ENCODE measurements around the gene ADAMTS17. TPM values are rescaled to one million over a fixed set of nuclear protein-coding genes. Genes with fewer than 3 reads are reported as not detected.

ADAMTS17 gene
- total RNA-seq, 1 experiment from 2014 or later: 4.2 TPM

GRCh38 chr15:100276506-100276905, 65.3 kb downstream of the ADAMTS17 start:
- Histone ChIP-seq H2AFZ (ENCODE audit: low read depth, low read length, poor library complexity, severe bottlenecking) (no peak overlapping the region), H3K9me2 (ENCODE audit: insufficient read depth) (no peaks in the 10 kb centered on the region), H4K20me1 (ENCODE audit: insufficient read depth) (no peaks in the 10 kb centered on the region), H3K79me2 (ENCODE audit: insufficient read depth, low read length) (no peaks in the 10 kb centered on the region), H3K4me3 (replicated peaks in 1 of 2; ENCODE audit: low read depth in 1 of 2, low read length in 2 of 2) (no peak overlapping the region), H3K9ac (ENCODE audit: low read length) (no peak overlapping the region), H3K4me1 (ENCODE audit: control insufficient read depth in 1 of 2, insufficient read depth in 2 of 2, low read length in 2 of 2) (no peaks in the 10 kb centered on the region), H3K9me3 (ENCODE audit: control insufficient read depth in 1 of 2, insufficient read depth in 1 of 2, low read depth in 1 of 2, low read length in 2 of 2) (peaks cover 0 to 3% of the 10 kb centered on the region in 2 experiments; a peak in 1 of 4 replicates), H3K27me3 (ENCODE audit: insufficient read depth, low read length) (no peaks in the 10 kb centered on the region), H3K4me2 (ENCODE audit: low read length) (no peak overlapping the region), H3K36me3 (ENCODE audit: control insufficient read depth in 1 of 2, insufficient read depth in 2 of 2, low read length in 2 of 2) (no peaks in the 10 kb centered on the region), H3K27ac (ENCODE audit: low read depth, low read length) (no peak overlapping the region)
- no TSS peak for BruUV-seq (replicated peaks)
- DNase-seq (ENCODE audit: low read depth, low spot score) (no peak), ATAC-seq (no peak)
- CTCF ChIA-PET: no interaction called here
- intact Hi-C loops (cut with micrococcal nuclease): no loop called here
- POLR2A ChIA-PET: no interaction called here
- RAD21 ChIA-PET (ENCODE audit: low non-redundant PET in 1 of 2, low total read pairs in 2 of 2, uncharacterized antibody in 2 of 2, unreplicated experiment in 2 of 2): no interaction called here
- TF ChIP-seq POLR2A (IDR thresholded peaks at IDR 0.05; ENCODE audit: borderline replicate concordance, extremely low read depth, insufficient read depth, insufficient read length) (no peak), REST (IDR thresholded peaks at IDR 0.05; ENCODE audit: low read depth) (no peak), ZFX (IDR thresholded peaks at IDR 0.05) (no peak), EZH2phosphoT487 (IDR thresholded peaks at IDR 0.05; ENCODE audit: borderline replicate concordance) (no peak), EGR1 (IDR thresholded peaks at IDR 0.05; ENCODE audit: low read depth) (no peak), CEBPB (IDR thresholded peaks at IDR 0.05; ENCODE audit: low read depth) (no peak), EZH2 (IDR thresholded peaks at IDR 0.05) (no peak), RAD21 (IDR thresholded peaks at IDR 0.05; ENCODE audit: low read depth) (no peak), CTCF (IDR thresholded peaks at IDR 0.05 in 2 of 3, conservative IDR thresholded peaks at IDR 0.05 in 1 of 3; ENCODE audit: borderline replicate concordance in 1 of 3, insufficient read depth in 1 of 3, low read depth in 2 of 3, low read length in 2 of 3) (no peak), POLR2AphosphoS5 (IDR thresholded peaks at IDR 0.05; ENCODE audit: low read depth, low read length) (no peak), ZNF274 (IDR thresholded peaks at IDR 0.05; ENCODE audit: low read depth, low read length) (no peak), CBX3 (IDR thresholded peaks at IDR 0.05; ENCODE audit: low read depth) (no peak), MAX (IDR thresholded peaks at IDR 0.05) (no peak), SP1 (IDR thresholded peaks at IDR 0.05; ENCODE audit: low read depth) (no peak), SRF (IDR thresholded peaks at IDR 0.05; ENCODE audit: low read depth) (no peak), JUND (IDR thresholded peaks at IDR 0.05) (no peak), YY1 (IDR thresholded peaks at IDR 0.05; ENCODE audit: extremely low read depth, insufficient replicate concordance, low read depth, low read length) (no peak), ATF3 (IDR thresholded peaks at IDR 0.05) (no peak), ZBTB33 (IDR thresholded peaks at IDR 0.05; ENCODE audit: extremely low read depth, insufficient replicate concordance, low read length) (no peak), FOSL1 (IDR thresholded peaks at IDR 0.05; ENCODE audit: low read depth) (no peak)

All from HCT116 (cell line).